ENCODE results near the gene PEPD.

PEPD gene

GRCh38 chr19:33418461-33418860, 103.1 kb downstream of the PEPD start:
- no peak for DNase-seq

DNA sequence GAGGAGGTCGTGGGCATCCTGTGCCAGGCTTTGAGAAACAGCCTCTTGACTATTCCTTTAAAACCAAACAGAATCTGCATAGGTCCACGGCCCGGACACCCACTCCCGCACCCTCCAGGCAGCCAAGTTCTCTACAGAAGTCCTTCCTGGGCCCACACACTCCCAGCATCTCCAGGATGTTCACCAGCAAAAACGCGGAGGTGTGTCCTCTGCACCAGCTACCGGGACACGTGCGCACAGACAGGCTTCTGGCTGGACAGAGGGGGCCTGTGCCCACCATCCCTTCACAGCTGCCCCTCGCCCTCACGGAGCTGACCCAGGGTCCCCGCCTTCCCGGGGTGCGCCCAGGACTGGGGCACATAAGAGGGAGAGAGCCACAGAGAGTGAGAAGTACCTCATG, 103.8 kb downstream of the PEPD start:
- DNase-seq = no peak

DNA sequence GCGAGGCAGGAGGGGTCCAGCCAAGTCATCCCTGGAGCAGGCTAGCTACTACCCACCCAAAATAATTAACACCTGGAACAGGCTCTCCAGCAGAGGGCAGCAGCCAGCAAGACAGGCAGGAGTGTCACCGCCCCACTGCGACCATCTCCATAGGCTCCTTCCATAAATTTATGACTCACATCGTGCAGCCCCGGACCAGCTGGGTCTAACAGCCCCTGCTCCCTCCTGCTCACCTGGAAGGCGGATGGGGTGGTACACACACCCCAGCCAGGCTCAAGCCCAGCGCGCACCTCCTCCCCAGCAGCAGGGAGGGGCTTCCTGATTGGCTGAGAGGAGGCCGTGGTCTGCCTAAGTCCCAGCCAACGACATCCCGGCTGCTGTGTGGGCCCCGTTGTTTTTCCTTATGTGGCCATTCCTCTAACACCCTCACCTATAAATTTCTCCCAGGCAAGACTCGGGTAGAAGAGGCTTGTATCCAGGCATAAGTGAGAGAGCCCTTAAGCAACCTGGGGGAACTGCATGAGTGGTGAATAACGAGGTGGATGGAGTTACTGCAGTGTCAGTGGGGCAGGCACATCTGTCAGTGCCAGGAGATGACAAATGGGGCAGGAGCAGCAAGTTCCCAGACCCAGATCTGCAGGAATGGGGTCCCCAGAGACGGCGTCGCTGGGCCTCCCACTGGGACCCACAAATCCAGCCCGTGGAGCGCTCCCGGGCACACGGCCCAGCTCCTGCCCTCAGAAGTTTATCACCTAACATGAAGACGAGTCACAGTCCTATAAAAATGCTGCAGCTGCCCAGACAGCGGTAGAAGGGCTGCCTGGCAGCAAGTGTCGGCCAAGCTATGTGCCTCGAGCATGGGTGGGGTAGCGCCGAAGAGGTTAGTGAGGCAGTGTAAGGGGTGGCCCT, 105.0 kb downstream of the PEPD start:
- peak; percentile 58 to 73 for DNase-seq

DNA sequence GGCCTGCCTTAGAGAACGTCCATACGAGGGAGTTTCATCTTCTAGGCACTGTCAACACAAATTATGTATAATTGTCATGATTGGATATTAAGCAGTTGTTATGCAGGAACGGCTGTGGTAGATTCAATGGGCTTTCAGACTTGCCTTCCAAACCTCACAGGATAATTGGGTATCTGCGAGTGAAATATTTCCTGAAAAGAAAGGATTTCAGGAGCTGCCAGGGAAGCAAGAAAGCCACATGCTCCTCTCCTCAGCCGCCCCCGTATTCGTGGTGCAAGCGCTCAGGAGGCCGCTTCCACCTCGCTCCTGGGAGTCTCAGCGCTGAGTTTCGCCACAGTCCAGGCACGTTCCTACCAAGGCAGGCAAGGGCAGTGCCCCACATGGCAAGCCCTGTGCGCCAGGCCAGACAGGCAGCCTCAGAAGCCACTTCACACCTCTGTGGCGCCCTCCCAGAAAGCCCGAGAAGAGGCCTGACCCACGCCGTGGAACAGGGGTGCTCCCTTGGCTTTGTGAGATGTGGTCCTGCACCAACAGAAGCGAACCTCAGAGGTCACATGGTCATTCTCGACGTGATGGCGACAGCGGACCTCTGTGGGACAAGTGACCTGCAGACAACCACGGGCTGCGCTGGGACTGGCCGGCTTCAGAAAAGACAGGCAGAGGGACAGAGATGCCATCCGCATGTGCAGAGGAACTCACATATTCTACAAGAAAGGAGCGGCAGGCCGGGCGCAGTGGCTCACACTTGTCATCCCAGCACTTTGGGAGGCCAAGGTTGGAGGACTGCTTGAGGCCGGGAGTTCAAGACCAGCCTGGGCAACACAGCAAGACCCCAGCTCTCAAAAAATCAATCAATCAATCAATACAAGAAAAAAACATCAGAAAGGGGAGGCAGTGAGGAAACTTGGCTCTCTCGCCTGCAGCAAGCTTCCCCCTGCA, 106.7 kb downstream of the PEPD start:
- DNase-seq = no peak

DNA sequence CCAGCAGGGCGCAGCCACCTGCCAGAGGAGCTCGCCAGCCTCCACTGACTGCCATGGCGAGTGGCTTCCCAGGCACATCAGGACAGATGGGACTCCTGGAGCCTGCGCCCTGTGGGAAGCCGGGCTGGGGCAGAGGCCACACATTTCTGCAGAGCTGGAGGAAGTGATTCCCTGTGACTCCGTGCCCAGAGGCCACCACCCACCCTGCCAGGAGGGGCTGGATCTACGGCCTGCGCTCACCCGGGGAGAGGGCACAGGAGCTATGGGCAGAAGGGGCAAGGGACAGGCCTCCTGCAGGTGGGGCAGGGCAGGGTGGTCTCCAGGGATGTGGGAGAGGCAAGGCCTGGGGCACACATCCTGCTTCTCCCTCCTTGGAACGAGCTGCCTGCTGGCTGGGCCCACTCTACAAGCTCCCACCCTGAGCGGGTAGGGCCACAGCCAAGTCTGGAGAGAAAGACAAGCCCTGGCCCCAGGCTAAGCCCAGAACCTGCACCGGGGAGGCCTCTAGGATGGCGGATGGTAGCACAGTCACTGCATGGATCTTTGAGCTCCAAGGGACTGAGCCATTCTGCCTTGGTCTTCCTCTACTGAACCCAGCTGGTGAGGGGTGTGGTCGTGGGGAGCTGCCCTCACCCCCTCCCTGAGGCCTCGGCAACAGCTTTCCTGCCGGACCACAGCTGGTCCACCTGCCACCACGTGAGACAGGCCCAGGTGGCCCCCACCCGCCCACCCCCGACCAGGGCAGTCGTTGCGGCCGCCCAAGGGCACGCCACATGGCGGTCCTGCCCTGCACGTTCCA, 107.5 kb downstream of the PEPD start:
- DNase-seq = no peak

DNA sequence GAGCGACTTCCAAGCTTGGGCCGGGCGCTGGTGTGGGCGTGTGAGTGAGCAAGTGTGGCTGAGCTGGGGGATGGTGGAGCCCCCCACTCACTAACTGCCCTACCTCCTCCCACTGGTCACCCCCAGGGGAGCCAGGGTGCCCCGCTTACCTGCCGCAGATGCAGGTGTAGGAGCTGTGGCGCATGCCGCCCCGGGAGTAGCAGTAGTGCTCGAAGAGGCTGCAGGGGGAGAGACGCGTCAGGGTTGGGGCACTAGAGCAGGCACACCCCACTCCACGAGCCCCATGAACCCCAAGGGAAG, 108.2 kb downstream of the PEPD start:
- DNase-seq = no peak

- DNase-seq = no peak
Observed at GRCh38 chr19:33412601-33413425, 108.8 kb downstream of the PEPD start.

DNA sequence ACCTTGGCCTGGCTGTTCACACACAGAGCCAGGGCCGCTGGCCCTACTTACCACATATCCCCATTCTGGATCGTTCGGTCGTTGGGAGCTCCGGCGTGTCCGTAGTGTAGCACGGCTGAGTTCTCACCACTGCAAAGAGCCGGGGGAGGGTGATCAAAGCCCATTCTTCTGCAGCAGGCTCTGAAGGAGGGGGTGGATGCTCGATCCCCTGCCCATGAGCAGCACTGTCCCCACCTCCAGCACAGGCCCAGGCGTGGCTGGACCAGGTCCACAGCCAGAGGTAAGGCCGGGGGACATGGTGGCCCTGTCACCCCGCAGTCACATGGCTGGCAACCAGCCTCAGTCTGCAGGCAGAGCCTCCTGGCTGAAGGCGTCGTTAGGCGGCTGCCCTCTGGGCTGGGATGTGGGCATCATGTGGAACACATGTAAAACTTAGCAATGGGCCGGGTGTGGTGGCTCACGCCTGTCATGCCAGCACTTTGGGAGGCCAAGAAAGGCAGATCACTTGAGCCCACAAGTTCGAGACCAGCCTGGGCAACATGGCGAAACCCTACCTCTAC, 109.9 kb downstream of the PEPD start:
- no peak for DNase-seq

GRCh38 chr19:33410915-33411401, 110.6 kb downstream of the PEPD start:
- no peak for DNase-seq

DNA sequence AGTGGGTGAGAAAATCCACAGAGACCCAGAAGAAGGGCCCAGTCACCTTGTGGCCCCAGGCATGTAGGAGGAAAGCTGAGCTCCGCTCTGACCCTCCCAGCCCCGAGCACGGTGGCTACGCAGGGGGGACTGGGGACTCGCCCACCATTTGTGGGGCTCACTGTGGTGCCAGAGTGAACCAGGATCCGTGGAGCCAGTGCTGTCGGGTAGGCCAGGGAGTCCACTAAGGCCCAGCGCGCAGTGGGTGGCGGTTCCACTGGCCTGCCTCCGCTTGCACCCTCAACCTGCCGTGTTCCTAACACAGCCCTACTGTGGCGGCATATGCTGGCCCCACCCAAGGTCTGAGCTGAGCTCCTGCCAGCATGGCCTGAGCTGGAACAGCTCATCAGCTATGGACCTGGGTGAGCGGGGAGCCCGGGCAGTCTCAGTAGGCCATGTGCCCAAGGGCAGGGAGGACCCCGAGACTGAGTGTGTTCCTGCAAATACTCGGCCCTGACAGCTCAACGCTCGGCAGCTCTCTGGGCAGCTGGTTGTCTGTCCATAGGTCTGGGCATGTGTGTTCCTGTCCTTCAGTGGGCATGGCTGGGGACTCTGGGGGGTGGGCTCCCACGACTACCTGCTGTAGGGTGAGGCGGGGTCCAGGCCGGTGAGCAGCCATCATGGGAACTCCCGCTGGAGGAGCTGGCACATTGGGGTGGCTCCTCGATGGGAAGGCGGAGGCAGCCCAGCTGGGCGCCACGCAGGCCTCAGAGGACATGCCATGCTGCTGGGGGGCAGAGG, 111.5 kb downstream of the PEPD start:
- DNase-seq = no peak

DNA sequence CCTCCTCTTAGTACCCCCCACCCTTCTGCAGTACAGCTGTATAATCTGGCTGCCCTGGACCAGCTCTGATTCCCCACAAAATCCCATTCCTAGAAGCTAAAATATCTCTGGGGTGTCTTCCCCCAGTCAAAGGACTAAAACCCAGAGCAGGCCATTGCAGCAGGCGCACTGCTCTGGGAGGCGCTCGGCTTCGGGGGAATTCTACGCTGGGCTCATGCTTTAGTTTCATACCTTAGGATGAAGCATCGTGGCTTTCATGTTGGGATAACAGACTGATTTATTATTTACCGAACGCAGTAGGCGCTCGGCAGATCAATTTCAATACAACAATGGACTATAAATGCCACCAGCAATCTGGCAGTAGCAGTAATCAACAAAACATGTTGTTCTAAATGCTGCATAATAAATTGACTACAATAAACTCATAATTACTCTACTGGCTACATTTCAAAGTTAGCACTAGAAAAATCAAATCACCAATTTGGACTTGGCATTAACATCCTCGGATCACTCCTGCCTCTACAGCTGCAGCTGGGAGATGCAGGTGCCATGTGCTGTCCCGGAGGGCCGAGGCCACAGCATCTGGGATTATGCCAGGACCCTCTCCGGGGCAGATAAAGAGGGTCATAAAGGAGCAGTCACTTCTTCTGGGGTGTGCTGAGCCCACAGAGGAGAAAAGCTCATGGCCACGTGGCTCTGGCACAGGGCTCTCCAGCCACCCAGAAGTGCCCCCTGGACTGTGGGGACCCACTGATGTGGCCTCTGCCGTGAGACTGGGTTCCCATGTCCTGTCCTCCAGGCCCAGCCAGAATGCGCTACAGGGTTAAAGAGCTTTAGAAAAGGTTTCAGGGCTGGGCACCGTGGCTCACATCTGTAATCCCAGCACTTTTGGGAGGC, 112.8 kb downstream of the PEPD start:
- DNase-seq = no peak

DNA sequence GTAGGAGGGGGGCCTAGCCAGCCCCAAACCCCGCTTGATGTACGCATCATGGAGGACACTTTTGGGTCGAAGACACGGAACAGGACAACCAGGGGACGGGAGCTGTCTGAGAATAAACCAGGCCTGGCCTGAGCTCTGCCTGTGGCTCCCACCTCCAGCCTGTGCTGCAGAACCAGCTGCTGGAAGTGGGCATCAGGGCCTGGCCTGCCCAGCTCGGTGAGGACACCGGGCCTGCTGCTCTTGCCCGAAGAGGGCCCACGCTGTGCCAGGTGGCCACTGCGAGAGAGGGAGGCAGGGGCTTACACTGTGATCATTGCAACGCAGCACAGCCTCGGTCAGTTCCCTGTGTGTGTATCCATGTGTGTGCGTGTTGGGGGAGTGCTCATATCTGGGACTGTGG, 113.5 kb downstream of the PEPD start:
- no peak for DNase-seq

GRCh38 chr19:33407716-33408115, 113.9 kb downstream of the PEPD start:
- DNase-seq = no peak

DNA sequence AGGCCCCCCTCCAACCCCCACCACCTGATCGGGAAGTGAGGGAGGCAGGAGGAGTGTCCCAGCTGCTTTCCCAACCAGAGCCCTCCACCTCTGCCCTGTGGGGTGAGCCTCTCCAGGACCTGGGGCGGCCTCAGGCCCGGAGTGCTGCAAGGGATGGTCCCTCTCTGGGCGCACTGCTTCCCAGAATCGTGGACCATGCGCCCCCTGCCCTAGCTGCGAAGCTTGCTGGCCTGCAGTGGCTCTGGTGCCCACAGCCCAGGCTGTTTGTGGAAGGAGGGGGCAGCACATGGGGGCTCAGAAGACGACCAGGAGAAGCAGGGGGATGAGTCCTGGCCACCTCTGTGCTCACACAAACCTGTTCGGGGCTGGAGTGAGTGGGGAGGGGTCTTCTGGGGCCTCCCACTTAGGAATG, 114.4 kb downstream of the PEPD start:
- DNase-seq = no peak

GRCh38 chr19:33406521-33407139, 115.0 kb downstream of the PEPD start:
- peak; percentile 60 to 80 for DNase-seq

DNA sequence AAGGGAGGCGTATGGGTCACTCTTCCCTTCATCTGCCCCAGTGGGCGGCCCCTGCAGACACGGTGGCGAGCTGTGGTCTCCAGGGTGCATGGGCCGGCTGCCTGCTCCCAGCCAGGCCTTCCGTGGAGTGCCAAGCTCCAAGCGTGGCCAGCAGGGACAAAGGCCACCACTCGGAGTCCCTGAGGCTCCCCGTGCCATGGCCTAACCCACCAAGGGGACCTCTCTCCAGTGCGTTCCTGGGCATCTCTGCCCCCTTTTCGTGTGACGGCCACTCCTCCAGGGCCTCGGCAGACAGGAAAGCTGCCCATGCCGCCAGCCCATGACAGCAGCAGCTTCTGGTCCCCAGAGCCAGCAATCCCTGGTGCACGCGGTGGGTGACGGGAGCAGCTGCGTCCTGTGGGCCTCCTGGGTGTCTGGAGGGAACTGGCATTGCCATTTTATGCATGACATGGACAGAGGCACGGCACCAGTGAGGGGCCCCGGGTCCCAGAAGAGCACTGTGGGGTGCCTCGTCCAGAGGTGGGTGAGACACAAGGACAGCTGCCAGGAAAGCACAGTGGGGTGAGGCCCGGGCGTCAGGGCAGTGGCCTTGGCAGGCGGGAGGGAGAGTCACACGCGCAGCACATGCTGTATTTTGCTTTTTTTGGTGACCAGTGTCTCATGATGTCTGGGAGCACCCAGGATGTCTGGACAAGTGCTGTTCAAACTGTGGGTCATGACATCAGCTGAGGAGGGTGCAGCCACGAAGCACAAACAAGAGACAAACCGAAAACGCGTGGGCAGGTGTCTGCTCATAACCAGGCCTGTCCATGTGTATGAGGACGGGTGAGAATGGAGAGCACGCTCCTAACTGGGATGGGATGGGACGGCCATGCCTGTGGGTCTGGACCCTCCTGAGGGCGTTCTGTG, 115.8 kb downstream of the PEPD start:
- no peak for DNase-seq

- no peak for DNase-seq
Observed at GRCh38 chr19:33405254-33405552, 116.4 kb downstream of the PEPD start.

DNA sequence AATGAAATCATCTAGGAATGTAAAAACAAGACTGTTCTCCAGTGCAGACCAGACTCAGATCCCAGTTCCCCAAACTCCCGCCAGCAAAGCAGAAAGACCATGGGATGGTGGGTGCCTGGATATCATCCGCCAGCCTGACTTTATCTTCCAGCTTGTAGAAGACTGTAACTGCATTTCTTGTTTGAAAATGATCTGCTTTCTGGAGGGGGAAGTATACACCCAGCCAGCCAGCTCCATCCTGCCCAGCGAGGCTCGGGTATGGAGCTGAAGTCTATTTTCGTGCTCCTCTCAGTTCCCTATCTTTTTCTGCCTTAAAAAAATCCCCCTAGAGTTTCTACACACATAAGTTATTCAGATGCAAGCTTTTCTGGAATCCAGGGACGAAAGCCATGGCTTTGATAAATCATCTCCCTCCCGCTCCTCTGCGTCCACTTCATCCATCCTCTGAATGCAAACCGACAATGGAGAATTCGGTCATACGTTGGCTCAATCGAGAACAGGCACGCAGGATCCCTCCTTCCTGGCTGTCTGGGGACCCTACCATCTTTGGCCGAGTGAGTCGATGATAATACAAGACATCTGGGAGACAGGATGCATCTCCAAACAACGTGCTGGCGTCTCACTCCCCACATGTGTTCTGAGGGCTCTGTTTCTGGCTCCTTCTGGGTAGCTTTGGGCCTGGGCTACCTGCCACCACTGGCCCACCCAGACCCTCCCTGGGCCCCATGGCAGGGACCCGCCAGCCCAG, 116.9 kb downstream of the PEPD start:
- no peak for DNase-seq

Data from activated CD4-positive, alpha-beta T cell treated with anti-CD3 and anti-CD28 coated beads for 4 hours (primary cell).